Smooth muscle cell (in vitro differentiated cells): ENCODE measurements around the gene VAV2. TPM values are rescaled to one million over a fixed set of nuclear protein-coding genes. Genes with fewer than 3 reads are reported as not detected.

Experiments used
- DNase-seq: peaks from one replicate; lab custom pipeline; 2025; ENCODE audit not compliant: unreplicated experiment; lab: John Stamatoyannopoulos, UW
- H2AFZ ChIP-seq: fragments of 200-600 bp; sonication (generic); 2 replicates; pipeline ENCODE4 v1.6.0; 2016; ENCODE audit warnings: antibody characterized with exemption, low read depth, mild to moderate bottlenecking
- H3F3A ChIP-seq: fragments of 200-600 bp; sonication (generic); 2 replicates; pipeline ENCODE4 v1.6.0; 2017; ENCODE audit warnings: antibody characterized with exemption, low read depth
- H3K27ac ChIP-seq: fragments of 200-600 bp; sonication (generic); 2 replicates; pipeline ENCODE4 v1.5.1; 2016; ENCODE audit warnings: low read depth, mild to moderate bottlenecking
- H3K27me3 ChIP-seq: fragments of 200-600 bp; sonication (generic); 2 replicates; pipeline ENCODE4 v1.6.1; 2016; ENCODE audit warnings: low read depth, mild to moderate bottlenecking
- H3K36me3 ChIP-seq: fragments of 200-600 bp; sonication (generic); 2 replicates; pipeline ENCODE4 v1.5.1; 2016; ENCODE audit warnings: low read depth
- H3K4me1 ChIP-seq: fragments of 200-600 bp; sonication (generic); 2 replicates; pipeline ENCODE4 v1.5.1; 2016; ENCODE audit warnings: low read depth
- H3K4me2 ChIP-seq: fragments of 200-600 bp; sonication (generic); 2 replicates; pipeline ENCODE4 v1.6.0; 2016; ENCODE audit warnings: mild to moderate bottlenecking
- H3K4me3 ChIP-seq: fragments of 200-600 bp; sonication (generic); 2 replicates; pipeline ENCODE4 v1.5.1; 2016; ENCODE audit warnings: mild to moderate bottlenecking
- H3K79me2 ChIP-seq: fragments of 200-600 bp; sonication (generic); 2 replicates; pipeline ENCODE4 v1.6.0; 2016; ENCODE audit warnings: low read depth, mild to moderate bottlenecking
- H3K9ac ChIP-seq: fragments of 200-600 bp; sonication (generic); 2 replicates; pipeline ENCODE4 v1.6.0; 2016; ENCODE audit warnings: low read depth
- H3K9me3 ChIP-seq: fragments of 200-600 bp; sonication (generic); replicated peaks from 2 replicates; pipeline ENCODE4 v1.5.1; 2016; ENCODE audit warnings: low read depth
- H4K20me1 ChIP-seq: fragments of 200-600 bp; sonication (generic); 2 replicates; pipeline ENCODE4 v1.6.0; 2016; ENCODE audit warnings: low read depth
- CTCF ChIP-seq: fragments of 200-600 bp; sonication (generic); IDR thresholded peaks from 2 replicates; pipeline ENCODE4 v1.5.1; 2017; ENCODE audit warnings: borderline replicate concordance, mild to moderate bottlenecking, antibody characterized with exemption; ENCODE audit not compliant: insufficient read depth, poor library complexity, severe bottlenecking
- WGBS: methylation state at CpG from one replicate; pipeline ENCODE4 v1.1.7; 2016; ENCODE audit warnings: low lambda C conversion rate; 5-methylcytosine and 5-hydroxymethylcytosine counted together
- polyA plus RNA-seq: library from polyadenylated mRNA; unstranded; fragments of >200 nt; fragmentation: Nextera tagmentation; extraction: Ambion mirVana; gene quantifications from 2 replicates; pipeline ENCODE4 v1.2.1, GENCODE V29; 2016
- total RNA-seq: library from RNA; depleted of rRNA; stranded (reverse); fragments of >200 nt; gene quantifications from 2 replicates; pipeline ENCODE4 v1.2.3, GENCODE V29; 2014

Gene VAV2
- total and polyA plus RNA-seq, 2 experiments from 2014 or later, result 26.2 to 35.3 TPM

GRCh38 chr9:133915534-133916158 is 76.5 kb downstream of the VAV2 start:
- Histone ChIP-seq H4K20me1 (peaks cover 97% of the 10 kb centered on the region), H3F3A (no peaks in the 10 kb centered on the region), H3K36me3 (no peaks in the 10 kb centered on the region), H3K27ac (no peak overlapping the region), H3K27me3 (no peaks in the 10 kb centered on the region), H3K9me3 (no peaks in the 10 kb centered on the region), H3K4me3 (no peak overlapping the region), H2AFZ (no peak overlapping the region), H3K9ac (no peak overlapping the region), H3K4me2 (no peak overlapping the region), H3K79me2 (peaks cover 91% of the 10 kb centered on the region), H3K4me1 (peaks cover 19% of the 10 kb centered on the region)
- no peak for TF ChIP-seq CTCF
- WGBS, result 85% methylated on average over 30 of the region's 30 CpGs
- DNase-seq, result no peak

GRCh38 chr9:133914442-133915342 is 77.4 kb downstream of the VAV2 start:
- Histone ChIP-seq H3K4me3 (no peak overlapping the region), H3K27ac (no peak overlapping the region), H3K4me2 (no peak overlapping the region), H3K36me3 (no peaks in the 10 kb centered on the region), H3K9ac (no peak overlapping the region), H3F3A (no peaks in the 10 kb centered on the region), H2AFZ (no peak overlapping the region), H3K79me2 (peaks cover 90% of the 10 kb centered on the region), H4K20me1 (peaks cover 94% of the 10 kb centered on the region), H3K9me3 (no peaks in the 10 kb centered on the region), H3K27me3 (no peaks in the 10 kb centered on the region), H3K4me1 (peaks cover 19% of the 10 kb centered on the region)
- no peak for DNase-seq
- WGBS, result 71% methylated on average over 20 of the region's 25 CpGs
- TF ChIP-seq CTCF, result no peak

- no peaks in the 10 kb centered on the region for H3F3A ChIP-seq
These were observed 78.4 kb downstream of the VAV2 start for GRCh38 chr9:133913571-133914369.

More at GRCh38 chr9:133913571-133914369, 78.4 kb downstream of the VAV2 start:
- Histone ChIP-seq H4K20me1 (peaks cover 94% of the 10 kb centered on the region), H3K79me2 (peaks cover 92% of the 10 kb centered on the region), H3K9me3 (no peaks in the 10 kb centered on the region), H3K9ac (no peak overlapping the region), H3K36me3 (no peaks in the 10 kb centered on the region), H2AFZ (no peak overlapping the region), H3K27me3 (no peaks in the 10 kb centered on the region), H3K4me1 (peaks cover 19% of the 10 kb centered on the region), H3K27ac (no peak overlapping the region), H3K4me3 (no peak overlapping the region), H3K4me2 (no peak overlapping the region)
- 82% methylated on average over 27 of the region's 27 CpGs for WGBS
- TF ChIP-seq CTCF, result no peak
- no peak for DNase-seq
